Endothelial cell of umbilical vein (primary cell): ENCODE data around the gene PDK3. TPM values are rescaled to one million over a fixed set of nuclear protein-coding genes. Genes with fewer than 3 reads are reported as not detected.

Experiments
- BruUV-seq: library from RNA; stranded (reverse); fragments of 400-500 nt; replicated peaks from 2 replicates; lab custom pipeline; 2021; lab: Mats Ljungman, UMichigan
- CTCF ChIA-PET: fragments of 300-600, 350-600 bp; sonication (Branson Sonifier 250); formaldehyde crosslinking; loops from one replicate; lab custom pipeline; 2021; ENCODE audit warnings: antibody characterized with exemption, inconsistent platforms; lab: Charles Lee
- POLR2A ChIA-PET: fragments of 300-600, 350-600 bp; sonication (Branson Sonifier 250); formaldehyde crosslinking; loops from one replicate; lab custom pipeline; 2021; ENCODE audit warnings: antibody characterized with exemption, inconsistent platforms; lab: Charles Lee
- DNase-seq: peaks from one replicate; pipeline ENCODE4 v3.0.0-alpha.2; 2011; ENCODE audit warnings: low read depth, low spot score
- FAIRE-seq: peaks from 2 replicates; lab custom pipeline; 2011; peaks lifted over from hg19 to GRCh38; lab: Jason Lieb, UNC
- H2AFZ ChIP-seq: 2 replicates; pipeline ENCODE4 v1.6.0; 2012; ENCODE audit warnings: low read depth, low read length, control low read depth, inconsistent platforms
- H3K27ac ChIP-seq: 2 replicates; pipeline ENCODE4 v1.5.1; 2011; ENCODE audit warnings: low read depth, mild to moderate bottlenecking, control low read depth, low read length, moderate library complexity; ENCODE audit not compliant: insufficient read depth
- H3K27me3 ChIP-seq, 2 experiments: 2 replicates each; pipeline versions ENCODE4 v1.6.0 to v1.6.1; 2011; ENCODE audit warnings: low read length in 2 of 2, mixed read lengths in 1 of 2; ENCODE audit not compliant: control insufficient read depth in 2 of 2, insufficient read depth in 2 of 2
- H3K36me3 ChIP-seq, 2 experiments: 2 replicates in 1 of 2; 3 replicates in 1 of 2; pipeline ENCODE4 v1.5.1; 2011; ENCODE audit warnings: low read length in 2 of 2, mild to moderate bottlenecking in 1 of 2, moderate library complexity in 1 of 2; ENCODE audit not compliant: control insufficient read depth in 2 of 2, insufficient read depth in 2 of 2; ENCODE audit errors: extremely low read depth in 1 of 2
- H3K4me1 ChIP-seq: 3 replicates; pipeline ENCODE4 v1.5.1; 2011; ENCODE audit warnings: mild to moderate bottlenecking, low read length; ENCODE audit not compliant: control insufficient read depth, insufficient read depth; ENCODE audit errors: extremely low read depth
- H3K4me2 ChIP-seq: 2 replicates; pipeline ENCODE4 v1.6.1; 2011; ENCODE audit warnings: low read length, control low read depth, mixed read lengths; ENCODE audit not compliant: insufficient read depth
- H3K4me3 ChIP-seq, 3 experiments: fragments of 200-600 bp in 1 of 3; sonication (generic), shearing (Covaris generic) in 1 of 3; replicated peaks in 1 of 3; 2 replicates each; pipeline ENCODE4 v1.5.1; 2011 to 2016; ENCODE audit warnings: control low read depth in 3 of 3, low read length in 3 of 3, mild to moderate bottlenecking in 2 of 3, inconsistent platforms in 1 of 3, low read depth in 1 of 3, moderate library complexity in 1 of 3; ENCODE audit not compliant: insufficient read depth in 1 of 3
- H3K79me2 ChIP-seq: 2 replicates; pipeline ENCODE4 v1.6.0; 2012; ENCODE audit warnings: low read length, inconsistent platforms; ENCODE audit not compliant: control insufficient read depth, insufficient read depth
- H3K9ac ChIP-seq: replicated peaks from 2 replicates; pipeline ENCODE3; 2011; ENCODE audit warnings: low read length, control low read depth; ENCODE audit not compliant: insufficient read depth; ENCODE audit errors: extremely low read depth
- H3K9me1 ChIP-seq: replicated peaks from 3 replicates; pipeline ENCODE4 v1.6.0; 2011; ENCODE audit warnings: mild to moderate bottlenecking, low read length; ENCODE audit not compliant: control insufficient read depth, insufficient read depth; ENCODE audit errors: extremely low read depth
- H3K9me3 ChIP-seq: replicated peaks from 2 replicates; pipeline ENCODE4 v1.5.1; 2012; ENCODE audit warnings: low read length, inconsistent platforms; ENCODE audit not compliant: control insufficient read depth, insufficient read depth
- H4K20me1 ChIP-seq: replicated peaks from 2 replicates; pipeline ENCODE3; 2011; ENCODE audit warnings: mild to moderate bottlenecking, low read length; ENCODE audit not compliant: control insufficient read depth, insufficient read depth; ENCODE audit errors: extremely low read depth
- EZH2 ChIP-seq: IDR thresholded peaks from 2 replicates; pipeline ENCODE4 v1.6.1; 2012; ENCODE audit warnings: borderline replicate concordance, low read depth, mild to moderate bottlenecking, moderate library complexity, low read length, inconsistent platforms; ENCODE audit not compliant: severe bottlenecking
- FOS ChIP-seq: IDR thresholded peaks from 2 replicates; pipeline ENCODE4 v1.6.1; 2011; ENCODE audit warnings: mild to moderate bottlenecking, low read length, moderate library complexity, borderline replicate concordance; ENCODE audit not compliant: insufficient read depth
- GATA2 ChIP-seq: IDR thresholded peaks from 2 replicates; pipeline ENCODE4 v1.7.0; 2011; ENCODE audit warnings: low read depth, mild to moderate bottlenecking, moderate library complexity, mixed read lengths, low read length; ENCODE audit not compliant: insufficient read length, insufficient read depth
- JUN ChIP-seq: IDR thresholded peaks from 2 replicates; pipeline ENCODE4 v1.6.1; 2011; ENCODE audit warnings: borderline replicate concordance, low read depth; ENCODE audit not compliant: insufficient read length, insufficient read depth
- MYC ChIP-seq: IDR thresholded peaks from one replicate; pipeline ENCODE4 v1.6.1; 2011; ENCODE audit warnings: mild to moderate bottlenecking, low read depth, low read length
- POLR2A ChIP-seq: IDR thresholded peaks from 2 replicates; pipeline ENCODE4 v1.6.1; 2012; ENCODE audit warnings: low read depth, mild to moderate bottlenecking, control low read depth, low read length
- POLR2AphosphoS5 ChIP-seq: IDR thresholded peaks from 2 replicates; pipeline ENCODE4 v1.6.1; 2012; ENCODE audit warnings: low read depth, mild to moderate bottlenecking, control low read depth, low read length, moderate library complexity; ENCODE audit not compliant: insufficient read depth
- dilution Hi-C: fragments of 300-500 bp; cut with MboI; formaldehyde crosslinking; loops from one replicate; pipeline ENCODE4 v1.15.0; 2019; ENCODE audit warnings: low sequenced_read_pairs; ENCODE audit not compliant: extremely low pct_ligation_motif_present
- intact Hi-C: fragments of 100-400 bp; cut with micrococcal nuclease; formaldehyde crosslinking; loops from one replicate; pipeline ENCODE4 v1.10.0; 2022
- polyA plus RNA-seq, 4 experiments: library from polyadenylated mRNA; depleted of rRNA in 3 of 4; stranded (reverse) in 3 of 4; unstranded in 1 of 4; fragments of >200 nt; gene quantifications; 2 replicates each; pipeline versions ENCODE4 v1.2.1 to v1.2.3, GENCODE V29; 2011 to 2012; ENCODE audit warnings: missing spikeins in 1 of 4
- total RNA-seq: library from RNA; stranded (reverse); gene quantifications from 2 replicates; pipeline ENCODE4 v1.2.3, GENCODE V29; 2021
- TF ChIP-seq, protein P1 (sequence below), 2 donors: IDR thresholded peaks; 1 replicate in 1 of 2; 2 replicates in 1 of 2; pipeline ENCODE4 v1.5.1; 2011; ENCODE audit warnings: low read length in 2 of 2, mild to moderate bottlenecking in 2 of 2, moderate library complexity in 2 of 2, control low read depth in 1 of 2, inconsistent platforms in 1 of 2, low read depth in 1 of 2; ENCODE audit not compliant: insufficient read depth in 1 of 2; ENCODE audit errors: extremely low read depth in 1 of 2
- TF ChIP-seq, protein P2 (sequence below): IDR thresholded peaks from 2 replicates; pipeline ENCODE4 v1.6.1; 2011; ENCODE audit not compliant: insufficient read depth, insufficient read length

PDK3 gene
- total and polyA plus RNA-seq, 2 donors (not counting 3 experiments of a cell fraction or from before 2014, with no cell fraction given): 3.0 to 5.9 TPM

DNA sequence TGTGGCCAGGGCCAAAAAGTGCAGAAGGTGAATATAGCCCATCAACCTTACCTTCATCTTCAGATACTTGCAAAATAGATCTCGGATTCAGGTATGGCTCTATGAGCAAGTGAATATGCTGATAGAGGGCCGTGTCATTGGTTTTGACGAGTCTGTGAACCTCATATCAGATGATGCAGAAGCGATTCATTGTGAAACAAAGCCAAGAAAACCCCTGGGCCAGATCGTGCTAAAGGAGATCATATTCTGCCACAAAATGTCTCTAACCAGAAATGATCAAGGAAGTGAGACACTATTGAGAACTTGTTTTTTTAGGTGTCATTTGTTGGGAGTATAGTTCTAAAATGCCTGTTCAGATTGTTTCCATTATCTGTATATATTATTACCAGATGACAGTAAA, 48.3 kb downstream of the PDK3 start:
- Histone ChIP-seq H3K27me3 (no peaks in the 10 kb centered on the region), H3K4me3 (no peak overlapping the region), H4K20me1 (no peaks in the 10 kb centered on the region), H3K9me1 (no peaks in the 10 kb centered on the region), H2AFZ (no peak overlapping the region), H3K79me2 (no peaks in the 10 kb centered on the region), H3K4me1 (no peaks in the 10 kb centered on the region), H3K27ac (no peak overlapping the region), H3K4me2 (no peak overlapping the region), H3K36me3 (no peaks in the 10 kb centered on the region), H3K9ac (no peak overlapping the region), H3K9me3 (no peaks in the 10 kb centered on the region)
- intact Hi-C loops (no loop called here), dilution Hi-C loops (no loop called here)
- ChIA-PET POLR2A (no interaction called here), CTCF (interaction anchor here (0.7 kb wide), 1 partner anchor 15 kb away, joined by 3 read pairs; no protein-coding TSS in a partner anchor)
- TF ChIP-seq JUN: no peak
- no peak for TF ChIP-seq POLR2A
- TF ChIP-seq, protein P1, sequence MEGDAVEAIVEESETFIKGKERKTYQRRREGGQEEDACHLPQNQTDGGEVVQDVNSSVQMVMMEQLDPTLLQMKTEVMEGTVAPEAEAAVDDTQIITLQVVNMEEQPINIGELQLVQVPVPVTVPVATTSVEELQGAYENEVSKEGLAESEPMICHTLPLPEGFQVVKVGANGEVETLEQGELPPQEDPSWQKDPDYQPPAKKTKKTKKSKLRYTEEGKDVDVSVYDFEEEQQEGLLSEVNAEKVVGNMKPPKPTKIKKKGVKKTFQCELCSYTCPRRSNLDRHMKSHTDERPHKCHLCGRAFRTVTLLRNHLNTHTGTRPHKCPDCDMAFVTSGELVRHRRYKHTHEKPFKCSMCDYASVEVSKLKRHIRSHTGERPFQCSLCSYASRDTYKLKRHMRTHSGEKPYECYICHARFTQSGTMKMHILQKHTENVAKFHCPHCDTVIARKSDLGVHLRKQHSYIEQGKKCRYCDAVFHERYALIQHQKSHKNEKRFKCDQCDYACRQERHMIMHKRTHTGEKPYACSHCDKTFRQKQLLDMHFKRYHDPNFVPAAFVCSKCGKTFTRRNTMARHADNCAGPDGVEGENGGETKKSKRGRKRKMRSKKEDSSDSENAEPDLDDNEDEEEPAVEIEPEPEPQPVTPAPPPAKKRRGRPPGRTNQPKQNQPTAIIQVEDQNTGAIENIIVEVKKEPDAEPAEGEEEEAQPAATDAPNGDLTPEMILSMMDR (IDR thresholded peaks at IDR 0.05; ENCODE audit: extremely low read depth in 1 of 2, insufficient read depth in 1 of 2, low read depth in 1 of 2, low read length in 2 of 2): no peak
- no peak for TF ChIP-seq FOS
- no peak for TF ChIP-seq EZH2
- no peak for TF ChIP-seq POLR2AphosphoS5
- TF ChIP-seq, protein P2, sequence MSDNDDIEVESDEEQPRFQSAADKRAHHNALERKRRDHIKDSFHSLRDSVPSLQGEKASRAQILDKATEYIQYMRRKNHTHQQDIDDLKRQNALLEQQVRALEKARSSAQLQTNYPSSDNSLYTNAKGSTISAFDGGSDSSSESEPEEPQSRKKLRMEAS: no peak
- no peak for TF ChIP-seq MYC
- TF ChIP-seq GATA2: no peak
- no TSS peak for BruUV-seq
- FAIRE-seq (no peak), DNase-seq (no peak)
